Measurements from ENCODE around the gene LAMA3.

LAMA3 gene

DNA sequence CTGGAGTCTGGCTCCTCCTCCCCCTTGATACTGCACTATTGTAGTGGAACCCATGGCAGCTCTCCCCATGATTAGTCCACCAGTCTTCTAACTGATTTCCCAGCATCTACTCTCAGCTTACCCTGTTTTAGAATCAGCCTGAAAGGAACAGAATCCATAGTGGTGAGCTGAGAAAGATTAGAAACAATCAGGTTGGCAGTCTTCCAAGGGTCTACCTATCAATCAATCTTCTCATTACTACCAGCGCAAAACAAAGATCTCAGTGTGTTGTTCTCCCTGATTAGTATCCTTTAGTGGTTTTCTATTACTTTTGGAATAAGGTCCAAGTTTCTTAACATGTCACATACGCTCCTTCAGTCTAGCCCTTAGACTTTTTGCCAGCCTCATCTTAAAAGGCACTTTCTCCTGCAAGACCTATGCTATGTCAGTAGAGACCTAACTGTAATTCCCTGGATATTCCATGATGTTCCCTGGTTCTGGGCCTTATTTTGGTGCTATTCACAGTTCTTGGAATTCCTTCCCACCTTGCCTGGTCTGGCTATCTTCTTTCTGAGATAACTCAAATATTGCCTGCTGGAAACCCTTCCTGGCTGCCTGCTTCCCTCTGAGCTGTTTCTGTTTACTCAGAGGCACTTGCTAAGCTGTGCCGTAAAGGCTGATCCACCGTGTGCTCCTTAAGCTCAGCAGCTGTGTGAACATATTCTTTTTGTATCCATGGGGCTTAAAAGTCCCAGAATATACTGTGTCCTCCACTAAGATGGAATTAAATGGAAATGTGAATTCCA lies 32.6 kb downstream of the LAMA3 start:
- TF ChIP-seq, protein P1, sequence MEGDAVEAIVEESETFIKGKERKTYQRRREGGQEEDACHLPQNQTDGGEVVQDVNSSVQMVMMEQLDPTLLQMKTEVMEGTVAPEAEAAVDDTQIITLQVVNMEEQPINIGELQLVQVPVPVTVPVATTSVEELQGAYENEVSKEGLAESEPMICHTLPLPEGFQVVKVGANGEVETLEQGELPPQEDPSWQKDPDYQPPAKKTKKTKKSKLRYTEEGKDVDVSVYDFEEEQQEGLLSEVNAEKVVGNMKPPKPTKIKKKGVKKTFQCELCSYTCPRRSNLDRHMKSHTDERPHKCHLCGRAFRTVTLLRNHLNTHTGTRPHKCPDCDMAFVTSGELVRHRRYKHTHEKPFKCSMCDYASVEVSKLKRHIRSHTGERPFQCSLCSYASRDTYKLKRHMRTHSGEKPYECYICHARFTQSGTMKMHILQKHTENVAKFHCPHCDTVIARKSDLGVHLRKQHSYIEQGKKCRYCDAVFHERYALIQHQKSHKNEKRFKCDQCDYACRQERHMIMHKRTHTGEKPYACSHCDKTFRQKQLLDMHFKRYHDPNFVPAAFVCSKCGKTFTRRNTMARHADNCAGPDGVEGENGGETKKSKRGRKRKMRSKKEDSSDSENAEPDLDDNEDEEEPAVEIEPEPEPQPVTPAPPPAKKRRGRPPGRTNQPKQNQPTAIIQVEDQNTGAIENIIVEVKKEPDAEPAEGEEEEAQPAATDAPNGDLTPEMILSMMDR (IDR thresholded peaks at IDR 0.05; ENCODE audit: low read depth, low read length, missing control alignments): no peak
- DNase-seq (ENCODE audit: low read depth): no peak
- H3K4me3 ChIP-seq (ENCODE audit: low read depth, low read length): no peak overlapping the region

DNA sequence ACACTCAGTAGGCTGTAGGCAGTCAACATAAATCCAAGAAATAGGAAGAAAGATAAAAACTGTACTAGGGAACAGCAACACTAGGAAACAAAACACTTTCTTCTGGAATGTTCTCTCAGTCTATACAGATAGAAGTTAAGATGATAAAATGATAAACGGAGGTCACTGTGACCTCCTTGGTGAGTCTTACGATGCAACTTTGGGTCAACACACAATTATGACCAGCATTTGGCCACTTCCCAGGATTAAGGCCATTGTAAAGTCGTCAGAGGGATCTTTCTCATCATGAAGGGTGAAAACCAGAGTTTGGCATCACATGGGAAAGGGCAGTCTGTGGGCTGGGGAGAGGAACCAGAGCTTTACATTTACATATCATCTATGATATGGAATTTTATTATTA lies 33.4 kb downstream of the LAMA3 start:
- no peak for DNase-seq (ENCODE audit: low read depth)
- TF ChIP-seq, protein P1 (IDR thresholded peaks at IDR 0.05; ENCODE audit: low read depth, low read length, missing control alignments): no peak
- no peak overlapping the region for H3K4me3 ChIP-seq (ENCODE audit: low read depth, low read length)

DNA sequence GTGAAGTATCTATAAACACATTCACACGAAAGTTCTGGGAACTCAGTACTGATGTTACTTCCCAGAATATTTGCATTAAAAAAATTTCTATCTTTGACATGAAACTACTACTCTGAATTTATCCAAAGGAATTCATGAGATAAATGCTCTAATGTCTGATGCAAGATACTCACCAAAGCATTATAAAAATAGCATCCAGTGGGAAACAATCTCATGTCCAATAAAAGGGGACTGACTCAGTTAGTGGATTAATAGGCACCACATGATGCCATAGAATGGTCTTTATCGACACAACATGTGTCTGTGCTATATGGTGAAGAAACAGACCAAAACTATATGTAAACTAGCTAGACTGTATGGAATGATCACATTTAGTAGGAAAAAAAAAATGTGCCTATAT lies 33.9 kb downstream of the LAMA3 start:
- H3K4me3 ChIP-seq (ENCODE audit: low read depth, low read length): no peak overlapping the region
- no peak for DNase-seq (ENCODE audit: low read depth)
- TF ChIP-seq, protein P1 (IDR thresholded peaks at IDR 0.05; ENCODE audit: low read depth, low read length, missing control alignments): no peak

DNA sequence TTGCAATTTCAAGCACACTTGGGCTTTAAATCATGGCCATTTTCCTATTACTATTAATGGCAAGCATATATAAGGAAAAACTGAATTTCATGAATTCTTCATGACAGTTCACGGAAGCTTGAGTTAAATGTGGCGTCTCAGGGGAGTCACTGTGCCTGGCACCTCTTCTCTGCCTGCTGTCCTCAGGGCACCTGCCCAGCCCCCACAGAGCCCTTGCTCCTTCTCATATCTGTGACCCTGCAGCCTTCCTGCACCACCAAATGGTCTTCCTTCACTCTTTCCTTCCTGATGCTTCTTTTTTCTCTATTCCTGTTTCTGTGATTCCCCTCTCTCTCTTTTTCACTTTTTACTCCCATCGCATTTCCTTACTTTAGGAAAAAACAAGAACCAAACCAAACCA lies 35.4 kb downstream of the LAMA3 start:
- no peak overlapping the region for H3K4me3 ChIP-seq (ENCODE audit: low read depth, low read length)
- no peak for DNase-seq (ENCODE audit: low read depth)
- TF ChIP-seq, protein P1 (IDR thresholded peaks at IDR 0.05; ENCODE audit: low read depth, low read length, missing control alignments): no peak

DNA sequence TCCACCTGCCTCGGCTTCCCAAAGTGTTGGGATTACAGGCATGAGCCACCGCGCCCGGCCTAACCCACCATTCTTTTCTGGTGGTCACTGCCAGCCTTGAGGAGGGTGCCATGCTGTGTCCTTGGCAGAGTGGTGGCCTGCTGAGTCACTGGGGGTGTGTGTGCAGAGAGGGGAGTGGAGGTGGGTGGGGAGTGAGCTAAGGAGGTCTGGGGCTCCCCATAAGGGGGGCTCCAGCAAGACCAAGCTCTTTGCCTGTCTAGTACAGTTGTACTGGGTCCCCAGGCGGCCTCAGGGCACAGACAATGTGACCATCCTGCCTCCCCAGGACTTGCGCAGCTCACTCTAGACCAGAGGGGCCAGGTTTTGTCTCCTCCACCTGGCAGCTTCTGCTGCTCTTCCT lies 36.1 kb downstream of the LAMA3 start:
- no peak for DNase-seq (ENCODE audit: low read depth)
- H3K4me3 ChIP-seq (ENCODE audit: low read depth, low read length): no peak overlapping the region
- TF ChIP-seq, protein P1 (IDR thresholded peaks at IDR 0.05; ENCODE audit: low read depth, low read length, missing control alignments): no peak

DNA sequence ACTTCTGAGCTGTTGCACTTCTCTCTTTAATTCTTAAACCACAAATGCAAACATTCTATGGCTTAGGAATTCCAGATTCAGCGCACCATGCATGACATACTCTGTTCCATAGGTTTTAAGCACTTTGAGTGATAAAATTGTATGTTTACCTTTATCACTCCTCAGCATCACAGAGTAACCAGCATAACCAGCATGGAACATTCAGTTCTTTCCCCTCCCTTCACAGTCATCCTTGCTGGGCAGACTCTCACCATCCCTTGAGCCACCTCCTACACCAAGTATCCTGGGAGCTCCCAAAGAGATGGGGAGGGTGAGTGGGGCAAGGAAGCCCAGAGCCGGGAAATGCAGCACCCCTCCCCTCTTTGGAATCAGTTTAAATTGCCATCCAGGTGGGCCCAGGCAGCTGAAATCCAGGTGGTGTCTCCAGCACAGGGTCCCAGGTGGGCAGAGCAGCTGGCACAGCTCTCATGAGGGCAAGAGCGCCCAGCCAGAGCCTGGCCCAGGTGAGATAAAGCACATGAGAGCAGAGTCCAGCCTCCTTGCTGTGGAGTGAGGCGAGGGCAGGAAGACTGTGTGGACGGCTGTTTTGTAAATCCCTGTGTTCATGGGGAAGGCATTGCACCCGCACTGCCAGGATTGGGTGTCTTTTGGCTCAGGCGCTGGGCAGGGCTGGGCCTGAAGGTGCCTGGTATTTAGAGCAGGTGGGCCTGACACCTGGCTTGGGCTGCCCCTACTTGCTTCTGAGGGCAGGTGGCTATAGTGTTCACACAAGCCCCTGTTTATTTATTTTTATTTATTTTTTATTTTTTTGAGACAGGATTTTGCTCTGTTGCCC lies 36.8 kb downstream of the LAMA3 start:
- TF ChIP-seq, protein P1 (IDR thresholded peaks at IDR 0.05; ENCODE audit: low read depth, low read length, missing control alignments): no peak
- H3K4me3 ChIP-seq (ENCODE audit: low read depth, low read length): no peak overlapping the region
- DNase-seq (ENCODE audit: low read depth): no peak
